ENCODE data around the gene ITPK1.

ITPK1 gene

DNA sequence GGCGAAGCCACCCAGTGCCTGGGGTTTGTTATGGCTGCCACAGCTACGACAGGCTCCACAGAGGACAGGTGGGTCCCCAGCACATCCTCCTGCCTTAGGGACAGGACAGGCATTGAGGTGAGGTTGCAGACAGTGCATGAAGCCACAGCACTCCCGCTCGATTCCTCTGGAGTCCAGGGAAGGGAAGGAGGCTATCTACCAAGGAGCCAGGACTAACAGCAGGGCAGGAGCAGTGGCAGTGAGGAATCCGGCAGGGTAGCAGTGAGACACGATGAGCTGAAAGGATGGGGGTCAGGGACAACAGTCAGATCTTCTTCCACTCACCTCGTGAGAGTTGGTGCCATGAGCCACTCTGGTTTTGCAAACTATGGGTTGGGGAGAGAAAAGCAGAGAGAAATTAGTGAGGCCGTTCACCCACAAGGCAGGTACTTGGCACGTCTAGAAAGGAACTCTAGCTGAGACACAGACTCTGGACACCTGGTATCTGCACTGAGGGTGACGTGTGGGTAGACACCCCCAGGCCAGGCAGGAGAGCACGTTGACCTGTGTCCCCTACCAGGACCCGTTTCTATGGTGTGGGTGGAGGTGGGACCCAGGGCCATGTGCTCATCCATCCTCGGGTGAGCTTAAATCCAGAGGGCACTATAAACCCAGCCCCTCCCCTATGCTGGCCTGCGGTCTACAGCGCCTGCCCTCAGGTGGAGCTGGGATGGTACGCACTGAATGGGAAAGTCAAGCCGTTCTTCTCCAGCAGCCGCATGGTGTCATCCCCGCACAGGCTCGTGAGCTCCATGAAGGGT, 153.5 kb downstream of the ITPK1 start:
- FAIRE-seq, result no peak

GRCh38 chr14:92961567-92961855, 154.2 kb downstream of the ITPK1 start:
- FAIRE-seq, result no peak

- FAIRE-seq, result no peak
Measured at GRCh38 chr14:92960706-92961566, 154.8 kb downstream of the ITPK1 start.

DNA sequence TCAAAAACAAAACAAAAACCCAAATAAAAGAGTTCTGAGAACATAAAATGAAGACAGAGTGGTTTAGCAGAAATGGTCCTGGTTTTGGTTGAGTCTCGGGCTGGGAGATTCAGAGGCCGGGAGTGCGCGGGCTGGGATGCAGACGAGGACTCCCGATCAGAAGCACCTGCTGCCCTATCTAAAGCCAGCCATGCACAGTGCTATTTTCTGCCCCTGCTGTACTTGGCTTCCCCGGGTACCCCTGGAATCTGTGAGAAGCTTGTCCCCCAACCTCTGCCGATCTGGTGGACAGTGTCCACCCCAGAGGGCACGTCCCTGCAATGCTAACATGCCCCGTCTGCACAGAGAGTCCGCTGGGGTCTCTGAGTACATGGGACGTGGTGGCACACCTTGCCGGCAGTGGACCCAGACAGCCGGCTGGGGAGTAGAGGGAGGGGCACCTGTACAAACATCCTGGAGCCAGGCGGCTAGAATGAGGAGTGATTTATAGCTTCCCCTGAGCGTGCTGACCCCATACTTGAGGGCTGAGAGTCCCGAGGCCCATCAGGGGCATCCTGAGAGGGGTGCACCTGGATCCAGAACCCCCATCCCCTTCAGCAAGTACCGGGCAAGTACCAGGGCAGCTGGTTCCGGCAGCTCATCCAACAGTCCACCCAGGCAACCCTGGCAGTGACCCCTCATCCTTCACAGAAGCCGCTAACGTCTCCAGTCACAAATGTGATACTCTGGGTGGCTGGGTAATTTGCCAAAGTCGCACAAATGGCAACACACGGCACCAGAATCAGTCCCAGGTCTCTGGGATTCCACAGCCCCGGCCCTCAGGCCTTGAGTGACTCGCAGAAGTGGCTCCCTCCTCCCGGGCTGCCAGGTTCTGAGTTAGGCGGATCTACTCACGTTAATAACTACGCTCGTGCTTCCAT, 155.7 kb downstream of the ITPK1 start:
- no peak for FAIRE-seq

GRCh38 chr14:92959189-92959531, 156.6 kb downstream of the ITPK1 start:
- FAIRE-seq, result no peak

DNA sequence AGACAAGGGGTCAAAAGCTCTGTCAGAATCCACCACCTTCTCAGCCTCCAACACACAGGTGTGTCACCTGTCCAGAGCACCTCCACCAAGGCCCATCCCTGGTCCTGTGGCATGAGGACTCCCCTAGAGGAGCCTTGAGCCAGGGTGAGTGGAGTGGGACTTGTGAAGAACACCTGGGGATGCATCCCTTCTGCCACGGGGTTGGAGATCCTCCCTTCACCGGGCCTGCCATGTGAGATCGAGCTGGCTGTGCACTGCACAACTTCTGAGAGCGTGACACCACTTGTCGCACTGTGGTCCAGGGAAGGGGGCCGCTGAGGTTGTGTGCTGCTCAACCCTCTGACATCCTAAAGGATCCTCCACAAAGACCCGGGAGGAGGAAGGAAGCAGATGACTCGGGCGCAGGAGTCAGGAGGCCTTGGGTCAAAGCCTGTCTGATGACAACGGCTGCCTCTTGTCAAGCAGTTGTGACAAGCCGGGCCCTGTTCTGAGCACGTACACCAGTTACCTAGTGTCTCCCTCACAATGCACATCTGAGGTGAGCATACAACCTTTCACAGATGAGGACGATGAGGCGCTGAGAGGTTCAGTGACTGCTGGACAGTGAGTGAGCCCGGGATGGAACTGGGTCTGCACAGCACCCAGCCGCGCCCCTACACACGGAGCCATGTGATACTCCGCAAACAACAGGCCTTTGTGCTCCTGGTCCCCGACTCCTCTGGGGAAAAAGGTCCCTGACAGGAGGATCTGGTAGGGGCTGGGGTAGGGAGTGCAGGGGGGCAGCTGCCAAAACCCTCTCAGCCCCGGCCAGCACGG, 157.1 kb downstream of the ITPK1 start:
- no peak for FAIRE-seq

DNA sequence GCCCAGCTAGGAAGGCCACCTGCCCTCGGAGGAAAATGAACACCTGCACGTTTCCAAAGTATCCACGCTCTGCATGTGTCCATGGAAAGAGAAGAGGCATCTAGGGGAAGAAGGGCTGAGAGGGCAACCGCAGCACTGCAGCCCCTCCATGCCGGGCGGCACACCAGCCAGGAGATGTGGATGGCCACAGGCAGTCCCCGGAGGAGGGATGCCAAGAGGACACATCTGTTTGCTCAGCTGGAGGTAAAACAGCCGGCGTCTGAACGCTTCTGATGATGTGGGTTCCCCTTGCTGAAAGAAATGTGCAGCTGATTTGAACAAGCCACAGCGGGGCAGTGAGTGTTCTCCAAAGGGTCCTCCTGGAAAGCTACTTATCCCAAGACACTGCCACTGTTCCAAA, 158.8 kb downstream of the ITPK1 start:
- no peak for FAIRE-seq

DNA sequence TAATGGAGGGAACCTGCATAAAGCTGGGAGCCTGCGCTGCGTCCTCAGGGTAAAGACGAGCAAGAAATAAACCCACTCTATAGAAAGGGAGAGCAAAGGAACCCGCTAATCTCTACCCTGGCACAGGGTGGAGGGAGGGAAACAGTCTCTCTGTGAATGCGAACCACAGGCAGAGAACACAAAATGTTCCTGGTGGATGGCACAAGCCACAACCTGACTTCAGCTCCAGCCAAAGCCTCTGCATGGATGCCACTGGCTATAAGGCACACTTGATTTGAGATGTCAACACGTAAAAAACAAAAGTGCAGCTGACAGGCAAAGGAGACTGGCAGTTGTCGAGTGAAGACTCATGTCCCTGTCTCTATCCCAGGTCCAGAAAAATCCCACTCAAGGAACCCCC, 160.3 kb downstream of the ITPK1 start:
- FAIRE-seq, result no peak

- no peak for FAIRE-seq
Measured at GRCh38 chr14:92954933-92955332, 160.8 kb downstream of the ITPK1 start.

DNA sequence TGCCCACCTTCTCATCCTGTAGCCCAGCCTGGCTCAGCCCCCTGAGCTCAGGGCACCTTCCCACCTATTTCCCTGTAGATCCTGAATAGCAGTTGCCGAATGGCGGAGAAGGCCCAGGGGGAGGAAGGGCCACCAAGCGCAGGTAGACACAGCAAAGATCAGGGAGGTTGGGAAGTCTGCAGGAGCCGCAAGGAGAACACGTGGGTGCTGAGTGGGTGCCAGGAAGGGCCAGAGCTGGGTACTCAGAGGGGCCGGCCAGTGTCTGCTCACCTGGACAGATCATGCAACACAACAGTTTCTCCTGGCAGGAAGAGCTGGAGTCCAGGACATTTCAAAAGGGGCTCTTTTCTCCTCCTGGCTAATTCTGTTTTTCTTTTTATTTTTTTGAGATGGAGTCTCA, 162.2 kb downstream of the ITPK1 start:
- no peak for FAIRE-seq

DNA sequence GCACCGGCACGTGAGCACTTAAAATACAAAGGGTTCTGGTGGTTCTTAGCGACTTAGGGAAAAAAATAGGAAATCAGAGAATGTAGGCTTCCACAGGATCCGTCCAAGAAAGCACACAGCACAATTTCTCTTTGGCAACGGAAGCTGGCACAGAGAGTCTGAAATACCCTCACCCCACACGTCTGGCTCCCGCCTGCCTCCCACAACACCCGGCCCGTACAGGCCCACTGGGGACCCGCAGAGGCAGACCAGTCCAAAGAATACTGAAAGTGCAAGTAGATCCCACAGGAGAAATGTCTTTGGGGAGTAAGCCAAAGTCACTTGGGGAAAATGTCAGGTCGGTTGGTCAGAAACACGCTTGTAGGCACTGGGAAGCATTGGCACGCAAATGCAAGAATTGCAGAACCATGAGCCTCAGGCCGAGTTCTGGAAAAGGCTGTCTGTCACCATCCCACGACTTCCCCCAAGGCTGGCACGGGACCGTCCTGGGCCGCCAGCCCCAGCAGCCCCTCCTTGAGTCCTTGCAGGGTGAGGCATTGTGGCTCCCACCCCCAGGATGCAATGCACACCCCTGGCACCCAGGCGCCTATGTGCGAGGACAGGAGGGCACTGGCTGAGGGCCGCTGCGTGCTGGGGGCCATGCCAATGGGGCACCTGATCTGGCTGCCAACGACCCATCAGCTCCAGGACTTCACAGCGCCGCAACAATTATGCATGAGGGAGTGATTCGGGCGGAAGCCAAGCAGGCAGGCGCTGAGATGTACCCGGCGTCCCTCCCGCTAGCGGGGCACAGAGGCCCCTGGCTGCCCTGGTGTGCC, 163.0 kb downstream of the ITPK1 start:
- FAIRE-seq, result no peak

GRCh38 chr14:92951912-92952471, 163.7 kb downstream of the ITPK1 start:
- FAIRE-seq, result no peak

DNA sequence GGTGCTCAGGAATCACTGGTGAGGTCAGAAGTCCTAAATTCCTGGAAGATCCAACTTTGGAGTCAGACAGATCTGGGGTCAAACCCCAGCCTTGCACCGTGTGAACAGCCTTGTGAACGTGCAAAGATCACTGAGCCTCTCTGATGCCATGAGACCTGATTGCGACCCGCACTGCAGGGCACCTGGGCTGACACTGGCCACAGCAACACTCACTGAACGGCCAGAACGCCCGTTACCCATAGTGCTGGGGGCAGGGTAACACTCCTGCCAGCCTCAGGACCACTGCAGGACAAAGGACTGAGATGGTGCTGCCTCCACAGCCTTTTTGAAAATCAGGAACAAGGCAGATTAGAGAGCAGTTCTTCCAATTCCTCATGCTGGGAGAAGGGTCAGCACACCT, 164.5 kb downstream of the ITPK1 start:
- no peak for FAIRE-seq

GRCh38 chr14:92950773-92951172, 165.0 kb downstream of the ITPK1 start:
- no peak for FAIRE-seq

GRCh38 chr14:92950193-92950540, 165.6 kb downstream of the ITPK1 start:
- no peak for FAIRE-seq

DNA sequence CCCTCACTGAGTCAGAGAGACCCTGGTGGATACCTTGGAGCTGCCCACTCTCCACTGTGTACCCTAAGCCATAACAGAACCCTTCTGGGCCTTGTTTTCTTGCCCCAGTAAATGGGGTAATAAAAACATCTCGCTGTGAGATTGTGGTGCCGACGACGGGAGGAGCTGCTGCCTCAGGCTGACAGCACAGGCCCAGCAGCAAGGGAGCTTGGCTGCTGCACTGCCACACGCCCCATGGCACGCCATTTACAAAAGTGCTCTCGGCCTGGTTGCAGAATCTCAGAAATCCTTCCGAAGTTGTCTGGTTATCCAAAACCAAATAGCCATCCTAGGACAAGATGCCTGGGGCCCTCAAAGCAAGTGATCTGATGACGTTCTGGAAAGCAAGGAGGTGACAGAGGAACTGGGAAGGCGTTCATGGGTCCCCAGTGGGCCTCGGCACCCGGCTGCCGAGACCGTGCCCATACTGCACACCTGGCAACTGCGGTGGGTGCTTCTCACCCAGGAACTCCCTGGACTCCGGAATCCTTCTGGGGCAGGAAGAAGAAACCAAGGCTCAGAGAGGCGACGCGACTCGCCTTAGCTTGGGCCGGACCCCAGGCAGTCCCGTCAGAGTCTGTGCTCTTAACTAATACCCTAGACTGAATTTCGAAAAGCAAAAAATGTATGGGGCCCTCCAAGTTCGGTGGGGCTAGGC, 166.1 kb downstream of the ITPK1 start:
- FAIRE-seq, result no peak

- no peak for FAIRE-seq
Measured at GRCh38 chr14:92948647-92949046, 167.1 kb downstream of the ITPK1 start.

- no peak for FAIRE-seq
Measured at GRCh38 chr14:92946847-92947545, 168.7 kb downstream of the ITPK1 start.

DNA sequence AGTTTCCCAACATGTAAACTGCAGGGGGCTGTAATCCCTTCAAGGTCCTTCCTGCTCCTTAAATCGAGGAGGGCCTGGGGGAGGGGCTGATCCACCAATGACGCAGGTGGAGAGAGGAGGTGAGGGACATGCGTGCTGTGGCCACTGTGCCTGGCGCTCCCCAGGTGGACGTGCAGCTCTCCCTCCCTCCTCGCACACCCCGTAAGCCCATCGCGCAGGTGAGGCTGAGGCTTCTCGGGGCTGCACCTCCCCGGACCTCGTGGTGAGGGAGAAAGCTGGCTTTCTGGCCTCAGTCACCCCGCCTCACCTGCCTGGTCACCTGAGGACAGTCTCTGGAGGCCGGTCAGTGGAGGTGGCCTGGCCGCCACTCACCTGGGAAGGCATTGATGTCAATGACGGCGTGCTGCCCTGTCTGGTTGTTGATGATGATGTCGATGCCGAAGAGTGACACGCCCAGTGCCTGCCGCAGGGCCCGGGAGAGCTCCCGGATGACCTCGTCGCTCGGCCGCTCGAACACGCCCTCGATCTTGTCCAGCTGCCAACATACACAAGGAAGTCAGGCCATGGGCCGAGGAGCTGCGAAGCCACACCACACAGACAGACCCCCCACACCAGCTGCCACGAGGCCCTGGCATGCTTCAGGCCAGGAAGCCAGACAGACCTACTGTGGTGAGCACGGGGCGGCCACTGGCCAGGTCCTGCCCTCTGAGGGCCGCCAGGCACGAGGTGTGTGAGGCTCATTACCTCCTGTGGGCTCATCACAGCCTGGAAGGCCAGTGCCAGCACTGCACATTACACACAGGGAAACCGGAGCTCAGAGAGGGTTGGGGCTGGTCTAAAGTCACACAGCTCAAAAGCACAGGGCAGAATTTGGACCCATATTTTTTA, 169.5 kb downstream of the ITPK1 start:
- no peak for FAIRE-seq

Data from endometrium (tissue), 2 donors.